Hematopoietic multipotent progenitor cell treated with erythropoietin and hydrocortisone succinate and interleukin-3 and kit ligand, for 6 days (in vitro differentiated cells): Measurements from ENCODE around the gene EIF3C.
"Not testable (repeated sequence)": the region's sequence is repeated elsewhere in the genome, so short reads cannot be mapped to it uniquely, and the experiment has no call there.

Experiments used
- DNase-seq: peaks from one replicate; pipeline ENCODE4 v3.0.0-alpha.2; 2015

Gene EIF3C

GRCh38 chr16:28751487-28751886 lies 40.2 kb downstream of the EIF3C start, which contains the start of gene NPIPB9:
NPIPB9 (plus strand) TSS chr16:28751787.
- not testable (repeated sequence) for DNase-seq

- not testable (repeated sequence) for DNase-seq
Observed at GRCh38 chr16:28781697-28782096, 70.4 kb downstream of the EIF3C start.

DNA sequence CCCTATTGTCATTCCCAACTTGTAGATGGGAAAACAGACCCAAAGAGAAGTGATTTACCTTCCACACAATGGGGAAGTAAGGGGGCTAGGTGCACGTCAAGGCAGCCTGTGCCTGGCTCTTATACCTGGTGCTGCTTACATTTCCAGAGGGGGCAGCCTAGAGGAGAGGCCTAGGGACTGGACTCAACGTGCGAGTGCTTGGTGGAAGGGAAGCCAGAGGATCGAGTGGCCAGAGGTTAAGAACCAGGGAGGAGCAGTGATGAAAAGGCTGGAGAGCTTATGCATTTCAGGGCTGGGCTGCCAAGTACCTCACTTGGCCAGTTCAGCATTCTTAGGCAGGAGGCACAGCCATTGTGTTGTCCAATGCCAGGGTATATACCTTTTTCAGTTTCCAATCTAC lies 71.1 kb downstream of the EIF3C start:
- DNase-seq, result not testable (repeated sequence)
